ENCODE measurements around the gene CREB5.

Gene CREB5

GRCh38 chr7:28815928-28816373, 403.6 kb downstream of the CREB5 start:
- TF ChIP-seq TAF1 (IDR thresholded peaks at IDR 0.05; ENCODE audit: borderline replicate concordance, insufficient read depth, low read length) (no peak), SIN3A (IDR thresholded peaks at IDR 0.05; ENCODE audit: borderline replicate concordance, insufficient read depth, low read length) (no peak)

GRCh38 chr7:28818996-28819395, 406.7 kb downstream of the CREB5 start:
- no peak for TF ChIP-seq FOXP2 (optimal IDR thresholded peaks at IDR 0.05; ENCODE audit: borderline replicate concordance, extremely low read depth, extremely low read length, insufficient read depth)
- no peak for TF ChIP-seq POLR2AphosphoS5 (IDR thresholded peaks at IDR 0.05; ENCODE audit: low read depth, low read length)
- TF ChIP-seq SIN3A (IDR thresholded peaks at IDR 0.05; ENCODE audit: borderline replicate concordance, insufficient read depth, low read length), result no peak
- TF ChIP-seq TAF1 (IDR thresholded peaks at IDR 0.05; ENCODE audit: borderline replicate concordance, insufficient read depth, low read length), result no peak
- TF ChIP-seq REST (IDR thresholded peaks at IDR 0.05; ENCODE audit: insufficient read depth in 1 of 2, low read depth in 2 of 2, low read length in 2 of 2), result no peak

GRCh38 chr7:28823582-28823981, 411.3 kb downstream of the CREB5 start:
- TF ChIP-seq FOXP2 (optimal IDR thresholded peaks at IDR 0.05; ENCODE audit: borderline replicate concordance, extremely low read depth, extremely low read length, insufficient read depth) (no peak), POLR2AphosphoS5 (IDR thresholded peaks at IDR 0.05; ENCODE audit: low read depth, low read length) (no peak), REST (IDR thresholded peaks at IDR 0.05; ENCODE audit: insufficient read depth in 1 of 2, low read depth in 2 of 2, low read length in 2 of 2) (no peak), SIN3A (IDR thresholded peaks at IDR 0.05; ENCODE audit: borderline replicate concordance, insufficient read depth, low read length) (no peak), TAF1 (IDR thresholded peaks at IDR 0.05; ENCODE audit: borderline replicate concordance, insufficient read depth, low read length) (no peak)

- TF ChIP-seq SIN3A (IDR thresholded peaks at IDR 0.05; ENCODE audit: borderline replicate concordance, insufficient read depth, low read length) (no peak), POLR2AphosphoS5 (IDR thresholded peaks at IDR 0.05; ENCODE audit: low read depth, low read length) (no peak), REST (IDR thresholded peaks at IDR 0.05; ENCODE audit: insufficient read depth in 1 of 2, low read depth in 2 of 2, low read length in 2 of 2) (no peak), FOXP2 (optimal IDR thresholded peaks at IDR 0.05; ENCODE audit: borderline replicate concordance, extremely low read depth, extremely low read length, insufficient read depth) (no peak), TAF1 (IDR thresholded peaks at IDR 0.05; ENCODE audit: borderline replicate concordance, insufficient read depth, low read length) (no peak)
Measured at GRCh38 chr7:28830846-28831245, 418.5 kb downstream of the CREB5 start.

- no peak for TF ChIP-seq FOXP2 (optimal IDR thresholded peaks at IDR 0.05; ENCODE audit: borderline replicate concordance, extremely low read depth, extremely low read length, insufficient read depth)
- TF ChIP-seq POLR2AphosphoS5 (IDR thresholded peaks at IDR 0.05; ENCODE audit: low read depth, low read length), result no peak
- no peak for TF ChIP-seq SIN3A (IDR thresholded peaks at IDR 0.05; ENCODE audit: borderline replicate concordance, insufficient read depth, low read length)
- TF ChIP-seq REST (IDR thresholded peaks at IDR 0.05; ENCODE audit: insufficient read depth in 1 of 2, low read depth in 2 of 2, low read length in 2 of 2), result no peak
Measured at GRCh38 chr7:28832669-28833068, 420.4 kb downstream of the CREB5 start.
